Activated T-helper 17 cell treated with anti-CD3 and anti-CD28 coated beads, Interleukin-2, amount 50 U/mL, for 72 hours (primary cell): Measurements from ENCODE around the gene GPR176. TPM values are rescaled to one million over a fixed set of nuclear protein-coding genes. Genes with fewer than 3 reads are reported as not detected.

Experiments used
- ATAC-seq: fragments of 150-1000 bp; cut with Tn5 transposase; replicated peaks from 2 replicates; pipeline ENCODE4 v1.10.0; 2021; ENCODE audit warnings: mild to moderate bottlenecking, moderate library complexity
- H3K27ac Mint-ChIP-seq: one replicate; pipeline ENCODE4 v1.8.0; 2022; ENCODE audit warnings: mixed read lengths
- H3K27me3 Mint-ChIP-seq: one replicate; pipeline ENCODE4 v1.8.0; 2022; ENCODE audit warnings: mixed read lengths
- H3K36me3 Mint-ChIP-seq: one replicate; pipeline ENCODE4 v1.8.0; 2022; ENCODE audit warnings: low read depth, mild to moderate bottlenecking, mixed read lengths
- H3K4me1 Mint-ChIP-seq: one replicate; pipeline ENCODE4 v1.8.0; 2022; ENCODE audit warnings: mixed read lengths
- H3K4me3 Mint-ChIP-seq: one replicate; pipeline ENCODE4 v1.8.0; 2022; ENCODE audit warnings: mild to moderate bottlenecking, mixed read lengths
- H3K9me3 Mint-ChIP-seq: one replicate; pipeline ENCODE4 v1.8.0; 2022; ENCODE audit warnings: mixed read lengths
- total RNA-seq, 2 donors: library from RNA; stranded (reverse); gene quantifications; one replicate each; pipeline ENCODE4 v1.2.3, GENCODE V29; 2022

Gene GPR176
- total RNA-seq, 2 donors from 2014 or later, result 0.09 to 0.24 TPM

- no peak overlapping the region for H3K27ac Mint-ChIP-seq
- peaks cover 8% of the 10 kb centered on the region for H3K4me1 Mint-ChIP-seq
- no peak overlapping the region for H3K4me3 Mint-ChIP-seq
- H3K27me3 Mint-ChIP-seq, result no peaks in the 10 kb centered on the region
- no peaks in the 10 kb centered on the region for H3K9me3 Mint-ChIP-seq
- ATAC-seq, result no peak
- no peaks in the 10 kb centered on the region for H3K36me3 Mint-ChIP-seq
Measured at GRCh38 chr15:39789736-39790135, 130.3 kb downstream of the GPR176 start.

GRCh38 chr15:39788800-39789565, 131.1 kb downstream of the GPR176 start:
- H3K4me1 Mint-ChIP-seq, result peaks cover 11% of the 10 kb centered on the region
- H3K27ac Mint-ChIP-seq, result peak overlapping the region; percentile 52
- ATAC-seq, result no peak
- no peaks in the 10 kb centered on the region for H3K36me3 Mint-ChIP-seq
- H3K9me3 Mint-ChIP-seq, result no peaks in the 10 kb centered on the region
- no peaks in the 10 kb centered on the region for H3K27me3 Mint-ChIP-seq
- no peak overlapping the region for H3K4me3 Mint-ChIP-seq

- Mint-ChIP-seq H3K4me1 (peaks cover 17% of the 10 kb centered on the region), H3K27me3 (no peaks in the 10 kb centered on the region), H3K4me3 (no peak overlapping the region), H3K36me3 (no peaks in the 10 kb centered on the region), H3K27ac (no peak overlapping the region), H3K9me3 (no peaks in the 10 kb centered on the region)
- peak; percentile 85 for ATAC-seq
Measured at GRCh38 chr15:39788108-39788507, 132.0 kb downstream of the GPR176 start.

GRCh38 chr15:39787479-39787878, 132.6 kb downstream of the GPR176 start:
- H3K27me3 Mint-ChIP-seq, result no peaks in the 10 kb centered on the region

GRCh38 chr15:39786447-39787056, 133.5 kb downstream of the GPR176 start:
- Mint-ChIP-seq H3K4me3 (no peak overlapping the region), H3K27ac (no peak overlapping the region), H3K4me1 (peaks cover 23% of the 10 kb centered on the region), H3K27me3 (no peaks in the 10 kb centered on the region), H3K9me3 (no peaks in the 10 kb centered on the region), H3K36me3 (no peaks in the 10 kb centered on the region)
- ATAC-seq, result no peak

More at GRCh38 chr15:39787479-39787878, 132.6 kb downstream of the GPR176 start:
- H3K9me3 Mint-ChIP-seq, result no peaks in the 10 kb centered on the region
- ATAC-seq, result no peak
- no peaks in the 10 kb centered on the region for H3K36me3 Mint-ChIP-seq
- H3K27ac Mint-ChIP-seq, result no peak overlapping the region
- H3K4me3 Mint-ChIP-seq, result no peak overlapping the region
- peaks cover 17% of the 10 kb centered on the region for H3K4me1 Mint-ChIP-seq

- Mint-ChIP-seq H3K4me3 (no peak overlapping the region), H3K27me3 (no peaks in the 10 kb centered on the region), H3K4me1 (peaks cover 26% of the 10 kb centered on the region), H3K27ac (no peak overlapping the region), H3K9me3 (no peaks in the 10 kb centered on the region), H3K36me3 (no peaks in the 10 kb centered on the region)
- ATAC-seq, result no peak
Measured at GRCh38 chr15:39785841-39786240, 134.2 kb downstream of the GPR176 start.

GRCh38 chr15:39785139-39785538, 134.9 kb downstream of the GPR176 start:
- Mint-ChIP-seq H3K27me3 (no peaks in the 10 kb centered on the region), H3K27ac (peak overlapping the region; percentile 71), H3K9me3 (no peaks in the 10 kb centered on the region), H3K4me3 (peak overlapping the region; percentile 82), H3K36me3 (no peaks in the 10 kb centered on the region), H3K4me1 (peaks cover 26% of the 10 kb centered on the region)
- ATAC-seq, result no peak

- no peaks in the 10 kb centered on the region for H3K36me3 Mint-ChIP-seq
- H3K9me3 Mint-ChIP-seq, result no peaks in the 10 kb centered on the region
- H3K27ac Mint-ChIP-seq, result peak overlapping the region; percentile 71
- H3K4me3 Mint-ChIP-seq, result peak overlapping the region; percentile 82
- H3K4me1 Mint-ChIP-seq, result peaks cover 26% of the 10 kb centered on the region
- H3K27me3 Mint-ChIP-seq, result no peaks in the 10 kb centered on the region
- no peak for ATAC-seq
Measured at GRCh38 chr15:39784638-39785037, 135.4 kb downstream of the GPR176 start.

- Mint-ChIP-seq H3K27me3 (no peaks in the 10 kb centered on the region), H3K36me3 (no peaks in the 10 kb centered on the region), H3K4me1 (peaks cover 26% of the 10 kb centered on the region), H3K9me3 (no peaks in the 10 kb centered on the region), H3K27ac (peak overlapping the region; percentile 75), H3K4me3 (peak overlapping the region; percentile 82)
- ATAC-seq, result no peak
Measured at GRCh38 chr15:39784125-39784524, 135.9 kb downstream of the GPR176 start.

GRCh38 chr15:39783244-39783820, 136.7 kb downstream of the GPR176 start:
- Mint-ChIP-seq H3K4me1 (peaks cover 26% of the 10 kb centered on the region), H3K9me3 (no peaks in the 10 kb centered on the region), H3K27ac (peak overlapping the region; percentile 75), H3K4me3 (peak overlapping the region; percentile 82), H3K36me3 (no peaks in the 10 kb centered on the region), H3K27me3 (no peaks in the 10 kb centered on the region)
- ATAC-seq, result no peak

- peak within 1 kb of the TSS; percentile 75 for H3K27ac Mint-ChIP-seq
- ATAC-seq, result peak; percentile 99
- H3K4me3 Mint-ChIP-seq, result peak within 1 kb of the TSS; percentile 82
- no peaks in the 10 kb centered on the region for H3K36me3 Mint-ChIP-seq
- peaks cover 26% of the 10 kb centered on the region for H3K4me1 Mint-ChIP-seq
- no peaks in the 10 kb centered on the region for H3K9me3 Mint-ChIP-seq
- H3K27me3 Mint-ChIP-seq, result no peaks in the 10 kb centered on the region
Measured at GRCh38 chr15:39782441-39783138, 137.5 kb downstream of the GPR176 start, which contains the start of gene FSIP1. FSIP1 (minus strand) TSS chr15:39782841; CDS start chr15:39776524, 6,317 bp downstream.

GRCh38 chr15:39781967-39782302, 138.1 kb downstream of the GPR176 start:
- H3K27me3 Mint-ChIP-seq, result peaks cover 3% of the 10 kb centered on the region
- no peaks in the 10 kb centered on the region for H3K9me3 Mint-ChIP-seq
- ATAC-seq, result no peak
- no peaks in the 10 kb centered on the region for H3K36me3 Mint-ChIP-seq
- peak overlapping the region; percentile 82 for H3K4me3 Mint-ChIP-seq
- H3K27ac Mint-ChIP-seq, result peak overlapping the region; percentile 75
- H3K4me1 Mint-ChIP-seq, result peaks cover 31% of the 10 kb centered on the region

- peak overlapping the region; percentile 75 for H3K27ac Mint-ChIP-seq
Measured at GRCh38 chr15:39781147-39781966, 138.7 kb downstream of the GPR176 start.

GRCh38 chr15:39778021-39778420, 142.0 kb downstream of the GPR176 start:
- H3K27me3 Mint-ChIP-seq, result peaks cover 3% of the 10 kb centered on the region
- ATAC-seq, result no peak
- H3K4me3 Mint-ChIP-seq, result no peak overlapping the region
- no peak overlapping the region for H3K27ac Mint-ChIP-seq
- no peaks in the 10 kb centered on the region for H3K9me3 Mint-ChIP-seq
- H3K4me1 Mint-ChIP-seq, result peaks cover 25% of the 10 kb centered on the region
- no peaks in the 10 kb centered on the region for H3K36me3 Mint-ChIP-seq

More at GRCh38 chr15:39781147-39781966, 138.7 kb downstream of the GPR176 start:
- Mint-ChIP-seq H3K9me3 (no peaks in the 10 kb centered on the region), H3K36me3 (no peaks in the 10 kb centered on the region), H3K4me1 (peaks cover 31% of the 10 kb centered on the region), H3K4me3 (peak overlapping the region; percentile 82), H3K27me3 (peaks cover 3% of the 10 kb centered on the region)
- no peak for ATAC-seq
